ENCODE data around the gene SHMT2.

Gene SHMT2

GRCh38 chr12:57229634-57230380 lies at the start of gene SHMT2:
Gene SHMT2, plus strand, starts transcription at chr12:57229711. Its CDS starts 68 bp downstream, at chr12:57229779.
- DNase-seq (ENCODE audit: low read depth in 2 of 2) = peak; percentile 78 to 80

DNA sequence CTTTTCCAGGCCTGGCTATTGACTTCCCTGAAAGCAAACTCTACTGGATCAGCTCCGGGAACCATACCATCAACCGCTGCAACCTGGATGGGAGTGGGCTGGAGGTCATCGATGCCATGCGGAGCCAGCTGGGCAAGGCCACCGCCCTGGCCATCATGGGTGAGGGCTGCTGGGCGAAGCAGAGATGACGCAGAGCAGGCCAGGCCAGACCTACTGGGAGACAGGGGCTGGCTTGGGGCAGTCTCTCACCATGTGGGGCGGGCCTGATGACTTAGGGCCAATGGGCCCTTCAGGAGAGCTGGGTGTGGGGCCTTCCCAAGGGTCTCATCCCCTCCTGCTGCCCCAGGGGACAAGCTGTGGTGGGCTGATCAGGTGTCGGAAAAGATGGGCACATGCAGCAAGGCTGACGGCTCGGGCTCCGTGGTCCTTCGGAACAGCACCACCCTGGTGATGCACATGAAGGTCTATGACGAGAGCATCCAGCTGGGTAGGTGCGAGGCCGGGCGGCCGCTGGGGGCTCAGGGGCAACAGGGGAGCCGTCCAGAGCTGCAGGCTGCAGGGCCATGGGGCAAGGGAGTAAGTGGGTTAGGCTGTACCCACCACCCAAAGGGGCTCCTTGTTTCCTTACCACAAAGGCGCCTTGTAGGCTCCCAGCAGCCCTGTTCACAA lies 49.1 kb upstream of the SHMT2 start:
- no peak for DNase-seq (ENCODE audit: low read depth in 2 of 2)

GRCh38 chr12:57181072-57181471 lies 48.4 kb upstream of the SHMT2 start:
- no peak for DNase-seq (ENCODE audit: low read depth in 2 of 2)

- DNase-seq (ENCODE audit: low read depth in 2 of 2) = no peak
Observed at GRCh38 chr12:57181561-57182155, 47.9 kb upstream of the SHMT2 start.

DNA sequence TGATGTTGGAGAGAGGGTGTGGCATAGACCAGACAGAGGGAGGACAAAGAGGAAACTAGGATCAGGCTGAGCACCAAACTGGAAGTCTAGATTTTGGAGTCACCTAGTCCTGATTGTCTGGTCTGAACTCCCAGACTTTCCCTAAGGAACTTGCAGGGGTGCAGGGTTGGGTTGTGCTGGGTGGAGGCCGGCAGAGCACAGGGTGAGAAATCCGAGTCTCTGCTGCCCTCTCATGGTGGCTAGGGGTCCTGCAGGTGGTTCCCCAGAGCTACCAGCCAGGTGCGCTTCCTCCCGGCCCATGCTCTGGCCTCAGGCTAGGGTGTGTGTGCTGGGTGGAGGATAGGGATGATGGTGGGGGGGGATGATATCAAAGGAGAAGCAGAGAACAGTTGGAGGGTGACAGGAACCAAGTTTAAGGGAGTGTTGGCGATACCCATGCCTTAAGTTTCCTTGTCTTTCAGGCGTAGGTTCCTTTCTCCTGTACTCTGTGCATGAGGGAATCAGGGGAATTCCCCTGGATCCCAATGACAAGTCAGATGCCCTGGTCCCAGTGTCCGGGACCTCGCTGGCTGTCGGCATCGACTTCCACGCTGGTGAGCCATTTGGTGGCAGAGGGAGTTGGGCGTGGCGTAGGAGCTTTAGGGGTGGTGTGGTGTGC lies 46.5 kb upstream of the SHMT2 start:
- peak; percentile 60 to 71 for DNase-seq (ENCODE audit: low read depth in 2 of 2)

DNA sequence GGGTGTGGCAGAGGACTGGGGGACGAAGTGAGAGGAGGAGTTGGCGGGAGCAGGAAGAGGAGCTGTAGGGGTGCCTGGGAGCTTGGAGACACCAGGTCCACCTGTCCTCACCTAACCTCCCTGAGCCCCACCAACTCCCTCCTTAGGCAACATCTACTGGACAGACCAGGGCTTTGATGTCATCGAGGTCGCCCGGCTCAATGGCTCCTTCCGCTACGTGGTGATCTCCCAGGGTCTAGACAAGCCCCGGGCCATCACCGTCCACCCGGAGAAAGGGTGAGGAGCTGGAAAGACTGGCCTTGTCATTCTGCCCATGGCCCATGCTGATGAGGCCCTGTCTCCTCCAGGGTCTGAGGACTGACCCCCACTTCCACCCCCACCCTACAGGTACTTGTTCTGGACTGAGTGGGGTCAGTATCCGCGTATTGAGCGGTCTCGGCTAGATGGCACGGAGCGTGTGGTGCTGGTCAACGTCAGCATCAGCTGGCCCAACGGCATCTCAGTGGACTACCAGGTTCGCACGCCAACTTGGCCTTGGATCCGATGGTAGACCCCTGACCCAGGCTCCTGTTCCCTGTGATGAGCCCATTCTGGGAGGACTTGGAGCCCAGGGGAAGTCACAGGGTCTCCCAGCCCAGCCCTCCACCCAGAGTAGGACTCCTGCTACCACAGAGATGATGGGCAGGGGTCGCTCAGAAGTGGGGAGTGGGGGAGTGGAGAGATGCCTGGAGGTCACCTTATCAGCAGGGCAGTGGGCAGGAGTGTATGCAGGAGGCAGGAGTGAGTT lies 45.4 kb upstream of the SHMT2 start:
- DNase-seq (ENCODE audit: low read depth in 2 of 2) = no peak

- DNase-seq (ENCODE audit: low read depth in 2 of 2) = no peak
Observed at GRCh38 chr12:57185403-57185802, 44.1 kb upstream of the SHMT2 start.

DNA sequence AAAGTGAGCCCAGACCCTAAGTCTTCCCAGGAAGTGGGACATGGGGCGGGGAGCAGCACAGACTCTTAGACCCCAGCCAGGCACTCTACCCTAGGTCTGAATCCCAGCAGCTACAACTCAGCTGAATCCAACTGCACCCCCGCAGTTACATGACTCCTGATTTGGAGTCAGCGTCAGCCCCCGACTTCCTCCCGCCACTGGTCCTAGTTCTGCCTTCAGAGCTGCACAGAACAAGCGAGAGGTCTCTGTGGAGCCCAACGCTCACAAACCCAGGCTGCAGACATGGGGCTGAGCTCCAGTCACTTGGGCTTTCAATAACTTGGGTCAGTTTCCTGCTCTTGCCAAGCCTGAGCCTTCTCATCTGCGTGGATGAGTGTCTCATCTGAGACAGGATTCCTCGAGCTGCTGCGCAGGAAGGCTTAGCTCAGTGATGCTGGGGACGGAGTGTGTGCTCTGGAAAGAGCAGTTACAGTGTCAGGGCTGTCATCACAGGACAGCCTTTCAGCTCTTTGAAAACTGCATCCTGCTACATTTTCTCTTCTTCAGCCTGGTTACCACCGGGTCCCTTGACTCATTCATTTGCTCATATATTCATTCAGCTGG lies 43.5 kb upstream of the SHMT2 start:
- no peak for DNase-seq (ENCODE audit: low read depth in 2 of 2)

GRCh38 chr12:57187222-57188089 lies 42.1 kb upstream of the SHMT2 start:
- no peak for DNase-seq (ENCODE audit: low read depth in 2 of 2)

GRCh38 chr12:57188090-57188425 lies 41.5 kb upstream of the SHMT2 start:
- DNase-seq (ENCODE audit: low read depth in 2 of 2) = no peak

DNA sequence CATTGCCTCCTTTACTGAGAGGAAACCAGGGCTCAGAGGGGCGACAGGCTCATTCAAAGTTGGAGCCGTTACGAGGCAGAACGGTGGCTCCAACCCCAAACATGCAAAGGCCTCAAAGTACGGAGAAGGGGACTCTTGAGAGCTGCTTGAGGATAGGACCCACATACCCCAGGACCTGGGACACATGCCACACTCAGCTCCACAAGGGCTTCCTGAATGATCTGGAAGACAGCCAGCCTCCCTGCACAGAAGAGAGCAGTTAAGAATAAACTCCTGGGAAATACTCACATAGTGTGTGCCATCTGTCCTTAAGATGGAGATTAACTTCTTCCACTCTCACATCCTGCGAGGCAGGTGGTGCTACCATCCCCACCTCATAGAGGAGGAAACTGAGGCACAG lies 39.5 kb upstream of the SHMT2 start:
- no peak for DNase-seq (ENCODE audit: low read depth in 2 of 2)

DNA sequence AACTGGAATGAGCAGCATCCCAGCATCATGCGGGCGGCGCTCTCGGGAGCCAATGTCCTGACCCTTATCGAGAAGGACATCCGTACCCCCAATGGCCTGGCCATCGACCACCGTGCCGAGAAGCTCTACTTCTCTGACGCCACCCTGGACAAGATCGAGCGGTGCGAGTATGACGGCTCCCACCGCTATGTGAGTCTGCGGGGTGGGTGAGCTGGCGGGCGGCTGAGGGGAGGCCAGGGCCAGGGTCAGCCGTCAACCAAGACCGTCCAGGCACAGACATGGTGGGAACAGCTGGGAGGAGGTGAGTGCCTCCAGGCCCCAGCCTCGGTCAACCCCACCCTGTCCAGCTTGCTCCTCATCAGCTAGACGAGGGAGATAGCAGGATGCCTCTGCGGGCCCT lies 38.7 kb upstream of the SHMT2 start:
- no peak for DNase-seq (ENCODE audit: low read depth in 2 of 2)

DNA sequence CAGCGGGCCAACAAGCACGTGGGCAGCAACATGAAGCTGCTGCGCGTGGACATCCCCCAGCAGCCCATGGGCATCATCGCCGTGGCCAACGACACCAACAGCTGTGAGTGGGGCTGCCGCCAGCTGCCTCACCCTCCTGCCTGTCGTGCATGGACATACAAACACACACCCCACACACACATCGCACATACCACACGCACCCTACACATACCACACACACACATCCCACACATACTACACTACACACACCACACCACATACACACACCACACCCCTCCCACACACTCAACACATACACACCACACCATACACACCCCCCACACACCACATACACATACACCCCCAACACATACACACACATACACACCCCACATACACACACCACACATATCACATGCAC lies 38.1 kb upstream of the SHMT2 start:
- DNase-seq (ENCODE audit: low read depth in 2 of 2) = no peak

DNA sequence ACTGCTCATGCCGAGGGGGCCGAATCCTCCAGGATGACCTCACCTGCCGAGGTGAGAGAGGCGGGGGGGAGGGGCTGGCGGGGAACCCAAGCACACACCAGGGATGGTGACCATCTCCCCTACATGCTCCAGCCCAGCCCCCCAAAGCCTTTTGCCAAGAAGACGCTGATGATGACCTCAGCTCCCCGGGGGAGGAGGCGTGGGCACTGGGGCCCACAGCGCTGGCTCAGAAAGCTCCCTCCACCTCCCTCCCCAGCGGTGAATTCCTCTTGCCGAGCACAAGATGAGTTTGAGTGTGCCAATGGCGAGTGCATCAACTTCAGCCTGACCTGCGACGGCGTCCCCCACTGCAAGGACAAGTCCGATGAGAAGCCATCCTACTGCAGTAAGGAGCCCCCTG lies 36.6 kb upstream of the SHMT2 start:
- DNase-seq (ENCODE audit: low read depth in 2 of 2) = no peak

DNA sequence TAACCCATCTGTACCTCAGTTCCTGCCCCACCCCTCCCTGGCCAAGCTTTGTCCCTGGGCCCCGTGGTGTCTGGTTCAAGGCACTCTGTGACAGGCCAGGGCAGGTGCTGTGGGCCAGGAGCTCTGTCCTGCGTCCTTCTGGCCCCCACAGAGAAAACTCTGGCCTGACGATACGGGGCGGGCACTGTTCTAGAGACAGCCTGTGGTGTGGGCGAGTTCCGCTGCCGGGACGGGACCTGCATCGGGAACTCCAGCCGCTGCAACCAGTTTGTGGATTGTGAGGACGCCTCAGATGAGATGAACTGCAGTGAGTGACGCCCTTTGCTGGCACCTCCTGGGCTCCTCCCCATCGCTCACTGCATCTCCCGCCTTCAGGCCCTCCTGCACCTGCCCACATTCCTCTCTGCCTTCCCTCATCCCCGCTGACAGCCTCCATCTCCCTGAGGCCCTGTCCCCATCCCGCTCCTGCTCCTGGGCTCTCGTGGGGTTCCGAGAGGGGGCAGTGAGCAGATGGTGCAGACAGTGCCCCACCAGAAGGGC lies 35.7 kb upstream of the SHMT2 start:
- no peak for DNase-seq (ENCODE audit: low read depth in 2 of 2)

DNA sequence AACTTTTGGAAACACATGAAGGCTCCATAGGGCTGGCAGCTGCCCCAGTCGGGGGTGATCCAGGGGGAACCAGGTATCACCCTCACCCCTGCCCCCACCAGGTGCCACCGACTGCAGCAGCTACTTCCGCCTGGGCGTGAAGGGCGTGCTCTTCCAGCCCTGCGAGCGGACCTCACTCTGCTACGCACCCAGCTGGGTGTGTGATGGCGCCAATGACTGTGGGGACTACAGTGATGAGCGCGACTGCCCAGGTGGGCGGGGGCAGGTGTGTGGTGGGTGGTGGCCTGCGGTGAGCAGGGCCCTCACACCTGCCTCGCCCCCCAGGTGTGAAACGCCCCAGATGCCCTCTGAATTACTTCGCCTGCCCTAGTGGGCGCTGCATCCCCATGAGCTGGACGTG lies 35.3 kb upstream of the SHMT2 start:
- DNase-seq (ENCODE audit: low read depth in 2 of 2) = no peak

GRCh38 chr12:57195186-57195585 lies 34.3 kb upstream of the SHMT2 start:
- no peak for DNase-seq (ENCODE audit: low read depth in 2 of 2)

DNA sequence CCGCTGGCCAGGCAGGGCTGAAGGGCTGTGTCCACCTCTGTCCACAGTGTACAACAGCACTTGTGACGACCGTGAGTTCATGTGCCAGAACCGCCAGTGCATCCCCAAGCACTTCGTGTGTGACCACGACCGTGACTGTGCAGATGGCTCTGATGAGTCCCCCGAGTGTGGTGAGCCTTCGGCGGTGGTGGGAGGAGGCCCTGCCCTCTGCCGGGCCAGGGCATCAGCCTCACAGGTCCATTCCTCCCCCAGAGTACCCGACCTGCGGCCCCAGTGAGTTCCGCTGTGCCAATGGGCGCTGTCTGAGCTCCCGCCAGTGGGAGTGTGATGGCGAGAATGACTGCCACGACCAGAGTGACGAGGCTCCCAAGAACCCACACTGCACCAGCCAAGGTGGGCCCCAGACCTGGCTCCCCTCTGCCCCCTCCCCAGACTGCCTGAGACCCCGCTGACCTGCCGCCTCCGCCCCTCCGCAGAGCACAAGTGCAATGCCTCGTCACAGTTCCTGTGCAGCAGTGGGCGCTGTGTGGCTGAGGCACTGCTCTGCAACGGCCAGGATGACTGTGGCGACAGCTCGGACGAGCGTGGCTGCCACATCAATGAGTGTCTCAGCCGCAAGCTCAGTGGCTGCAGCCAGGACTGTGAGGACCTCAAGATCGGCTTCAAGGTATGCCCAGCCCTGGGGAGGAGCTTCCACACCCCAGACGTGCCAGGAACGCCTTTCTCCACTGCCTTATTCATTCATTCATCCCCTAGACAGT lies 33.7 kb upstream of the SHMT2 start:
- no peak for DNase-seq (ENCODE audit: low read depth in 2 of 2)

DNA sequence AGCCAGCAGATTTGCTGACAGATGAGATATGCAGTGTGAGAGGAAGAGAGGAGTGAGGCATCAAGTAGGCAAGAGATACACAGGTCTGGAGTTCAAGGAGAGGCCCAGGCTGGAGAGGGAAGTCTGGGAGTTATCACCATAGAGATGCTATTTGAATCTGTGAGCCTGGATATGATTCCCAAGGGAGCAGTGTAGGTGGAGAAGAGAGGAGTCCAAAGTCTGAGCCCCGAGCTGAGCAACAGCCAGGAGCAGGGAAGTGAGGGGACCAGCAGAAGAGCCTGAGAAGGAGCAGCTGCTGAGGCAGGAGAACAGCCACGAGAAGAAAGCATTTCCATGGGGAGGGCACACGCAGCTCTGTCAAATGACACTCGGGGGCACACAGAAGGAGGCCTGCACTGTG lies 33.1 kb upstream of the SHMT2 start:
- no peak for DNase-seq (ENCODE audit: low read depth in 2 of 2)

DNA sequence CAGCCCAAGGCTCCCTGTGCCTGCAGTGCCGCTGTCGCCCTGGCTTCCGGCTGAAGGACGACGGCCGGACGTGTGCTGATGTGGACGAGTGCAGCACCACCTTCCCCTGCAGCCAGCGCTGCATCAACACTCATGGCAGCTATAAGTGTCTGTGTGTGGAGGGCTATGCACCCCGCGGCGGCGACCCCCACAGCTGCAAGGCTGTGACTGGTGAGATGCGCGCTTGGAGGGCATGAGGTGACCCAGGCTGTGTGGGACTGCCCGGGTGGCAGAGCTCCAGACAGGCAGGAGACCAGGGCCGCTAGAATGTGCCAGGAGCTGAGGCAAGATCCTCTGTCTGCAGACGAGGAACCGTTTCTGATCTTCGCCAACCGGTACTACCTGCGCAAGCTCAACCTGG lies 32.6 kb upstream of the SHMT2 start:
- DNase-seq (ENCODE audit: low read depth in 2 of 2) = no peak

All from stimulated activated CD8-positive, alpha-beta memory T cell treated with anti-CD3 and anti-CD28 coated beads, Interleukin-7, amount 100 ng/mL, for 1 hour (primary cell).